Adrenal gland (tissue), 12 donors: Measurements from ENCODE around the gene PLXNA4. TPM values are rescaled to one million over a fixed set of nuclear protein-coding genes. Genes with fewer than 3 reads are reported as not detected.

ENCODE experiments used
- DNase-seq, 7 donors: peaks; one replicate each; pipeline ENCODE4 v3.0.0-alpha.2; 2019 to 2020
- H3K27ac ChIP-seq, 5 donors: fragments of 200-600 bp; sonication (generic) in 4 of 5; 1 replicate in 3 of 5; 2 replicates in 2 of 5; pipeline versions ENCODE4 v1.5.1 to v1.8.0; 2016 to 2020; ENCODE audit warnings: mild to moderate bottlenecking in 1 of 5
- H3K27me3 ChIP-seq: fragments of 200-600 bp; 2 replicates; pipeline ENCODE4 v1.8.0; 2021
- H3K36me3 ChIP-seq, 2 donors: fragments of 200-600 bp; replicated peaks in 1 of 2; 1 replicate in 1 of 2; 2 replicates in 1 of 2; pipeline versions ENCODE4 v1.5.1 to v1.8.0; 2018 to 2022
- H3K4me1 ChIP-seq, 2 donors: fragments of 200-600 bp; replicated peaks in 1 of 2; 1 replicate in 1 of 2; 2 replicates in 1 of 2; pipeline versions ENCODE4 v1.5.1 to v1.8.0; 2018 to 2021
- H3K4me3 ChIP-seq, 4 donors: fragments of 200-600 bp; sonication (generic) in 3 of 4; one replicate each; pipeline ENCODE4 v1.5.1; 2016 to 2018
- H3K9me3 ChIP-seq, 3 donors: fragments of 200-600 bp; sonication (generic) in 1 of 3; replicated peaks in 1 of 3; 1 replicate in 2 of 3; 2 replicates in 1 of 3; pipeline versions ENCODE4 v1.5.1 to v1.8.0; 2016 to 2021
- CTCF ChIP-seq, 6 experiments: fragments of 450-650 bp in 4 of 6; fragments of 200-600 bp in 2 of 6; sonication (generic) in 1 of 6; IDR thresholded peaks; 1 replicate in 5 of 6; 2 replicates in 1 of 6; pipeline versions ENCODE4 v1.5.1 to v1.8.0; 2016 to 2021; ENCODE audit warnings: antibody characterized with exemption in 6 of 6, mild to moderate bottlenecking in 2 of 6, moderate library complexity in 1 of 6
- POLR2A ChIP-seq, 2 donors: fragments of 450-650 bp; IDR thresholded peaks; one replicate each; pipeline ENCODE4 v1.6.1; 2017; ENCODE audit warnings: antibody characterized with exemption in 2 of 2, mild to moderate bottlenecking in 2 of 2, moderate library complexity in 1 of 2
- WGBS, 4 donors: extraction: QIAGEN DNeasy Blood & Tissue Kit in 2 of 4; methylation state at CpG; one replicate each; pipeline versions ENCODE4 v1.1.5 to v1.1.7; 2013 to 2017; 5-methylcytosine and 5-hydroxymethylcytosine counted together
- intact Hi-C, 2 donors: fragments of 100-400 bp; cut with DNase I; formaldehyde crosslinking; loops; one replicate each; pipeline versions ENCODE4 v1.14.1 to v1.15.0; 2022 to 2023
- polyA plus RNA-seq, 3 donors: library from polyadenylated mRNA; stranded (reverse); fragments of 200-250 nt in 2 of 3; fragments of 350-450 nt in 1 of 3; fragmentation: Illumina TruSeq in 1 of 3; extraction: RNeasy Lipid Tissue Mini Kit (QIAGEN cat#74804) in 1 of 3; gene quantifications; one replicate each; pipeline ENCODE4 v1.2.3, GENCODE V29; 2013 to 2014
- total RNA-seq, 9 donors: library from RNA; depleted of rRNA in 4 of 9; stranded (reverse); fragments of >200 nt in 4 of 9; fragments of 120-200 nt in 1 of 9; fragmentation: NEBNext Ultra II Directional in 1 of 9; extraction: Animal tissue kit (Norgen Biotek cat#: 25700) in 1 of 9; gene quantifications; one replicate each; pipeline versions ENCODE4 v1.1.0 to v1.2.4, GENCODE V29; 2013 to 2023
- donor health status: healthy with polysubstance abuse.
- donor health status: Bipolar disorder and iron deficiency.
- donor health status: DM: yes; HTN: yes; CAD: no.
- donor health status: DM: no; HTN: no; CAD: no.
- donor health status: DM: no; HTN: no; CAD: no.
- donor health status: DM: yes; HTN: yes; CAD: no.

PLXNA4 gene
- total and polyA plus RNA-seq, 12 donors, result 0.99 to 10.7 (median 3.6) TPM

- TF ChIP-seq POLR2A (IDR thresholded peaks at IDR 0.05) (no peak), CTCF (IDR thresholded peaks at IDR 0.05) (no peak)
These were observed 141.0 kb downstream of the PLXNA4 start for GRCh38 chr7:132435016-132435990.

GRCh38 chr7:132434041-132434440 is 142.2 kb downstream of the PLXNA4 start:
- intact Hi-C loops, result no loop called here
- H3K4me1 ChIP-seq, result no peaks in the 10 kb centered on the region
- H3K36me3 ChIP-seq, result no peaks in the 10 kb centered on the region
- H3K27me3 ChIP-seq, result no peaks in the 10 kb centered on the region
- 85 to 91% (median 88%) methylated on average over 7 of the region's 7 CpGs for WGBS, 4 donors
- no peak overlapping the region for H3K4me3 ChIP-seq
- H3K9me3 ChIP-seq, result no peaks in the 10 kb centered on the region
- no peak overlapping the region for H3K27ac ChIP-seq
- TF ChIP-seq CTCF (IDR thresholded peaks at IDR 0.05), result no peak
- no peak for DNase-seq

More at GRCh38 chr7:132435016-132435990, 141.0 kb downstream of the PLXNA4 start:
- no peak overlapping the region for H3K4me3 ChIP-seq
- no peaks in the 10 kb centered on the region for H3K36me3 ChIP-seq
- no peaks in the 10 kb centered on the region for H3K9me3 ChIP-seq
- H3K27me3 ChIP-seq, result no peaks in the 10 kb centered on the region
- intact Hi-C loops, result no loop called here
- 61 to 69% (median 66%) methylated on average over 18 of the region's 18 CpGs for WGBS, 4 donors
- H3K4me1 ChIP-seq, result no peaks in the 10 kb centered on the region
- H3K27ac ChIP-seq, result no peak overlapping the region
- no peak for DNase-seq

- Histone ChIP-seq H3K27ac (no peak overlapping the region), H3K4me1 (no peaks in the 10 kb centered on the region), H3K36me3 (no peaks in the 10 kb centered on the region), H3K9me3 (no peaks in the 10 kb centered on the region), H3K27me3 (no peaks in the 10 kb centered on the region), H3K4me3 (no peak overlapping the region)
- DNase-seq, result no peak
- WGBS, 4 donors, result 71 to 85% (median 82%) methylated on average over 2 of the region's 2 CpGs
- no peak for TF ChIP-seq POLR2A (IDR thresholded peaks at IDR 0.05)
- TF ChIP-seq CTCF (IDR thresholded peaks at IDR 0.05), result no peak
- intact Hi-C loops, result no loop called here
These were observed 143.0 kb downstream of the PLXNA4 start for GRCh38 chr7:132433301-132433700.

- Histone ChIP-seq H3K9me3 (no peaks in the 10 kb centered on the region), H3K36me3 (no peaks in the 10 kb centered on the region), H3K27ac (no peak overlapping the region), H3K27me3 (no peaks in the 10 kb centered on the region), H3K4me3 (no peak overlapping the region), H3K4me1 (no peaks in the 10 kb centered on the region)
- DNase-seq, result peak in 6 of 7 donors; percentile 25 to 71 (median 55)
- whole genome bisulfite sequencing, 4 donors, result 54 to 75% (median 64%) methylated on average over 12 to 13 of the region's 13 CpGs
- no peak for TF ChIP-seq CTCF (IDR thresholded peaks at IDR 0.05)
- intact Hi-C loops, result no loop called here
These were observed 145.1 kb downstream of the PLXNA4 start for GRCh38 chr7:132430861-132431822.
